KOPT-K1 (cell line): ENCODE results near the gene KDM2B.
A peak's percentile ranks its signal among the peaks of the same experiment; 100 is the strongest.
"Not testable (repeated sequence)": the region's sequence is repeated elsewhere in the genome, so short reads cannot be mapped to it uniquely, and the experiment has no call there.

Experiments used
- H3K27ac ChIP-seq: fragments of 200-600 bp; sonication (generic); 2 replicates; pipeline ENCODE4 v1.5.1; 2016; ENCODE audit warnings: antibody characterized with exemption, mild to moderate bottlenecking, low read depth, low read length; ENCODE audit not compliant: poor library complexity, severe bottlenecking
- H3K36me3 ChIP-seq: fragments of 200-600 bp; sonication (generic); 2 replicates; pipeline ENCODE4 v1.5.1; 2017; ENCODE audit warnings: antibody characterized with exemption, mild to moderate bottlenecking, low read length, moderate library complexity; ENCODE audit not compliant: insufficient read depth
- H3K9me3 ChIP-seq: fragments of 200-600 bp; sonication (generic); 2 replicates; pipeline ENCODE4 v1.5.1; 2017; ENCODE audit warnings: antibody characterized with exemption, low read length, mild to moderate bottlenecking; ENCODE audit not compliant: insufficient read depth, poor library complexity, severe bottlenecking

The KDM2B gene

DNA sequence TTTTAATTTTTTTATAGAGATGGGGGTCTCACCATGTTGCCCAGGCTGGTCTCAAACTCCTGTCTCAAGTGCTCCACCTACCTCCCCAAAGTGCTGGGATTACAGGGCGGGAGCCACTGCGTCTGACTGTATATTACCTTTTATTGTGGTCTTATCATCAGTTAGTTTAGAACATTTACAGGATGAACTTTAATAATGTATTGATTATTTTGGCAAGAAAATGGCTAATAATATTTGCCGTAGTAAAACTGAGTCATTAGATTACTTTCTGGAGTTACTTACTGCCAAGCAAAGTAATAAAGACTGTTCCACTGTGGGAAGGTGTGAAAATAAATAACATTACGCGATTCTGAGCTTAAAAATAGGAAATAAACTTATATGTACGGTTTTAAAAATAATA is 21.9 kb upstream of the KDM2B start:
- no peaks in the 10 kb centered on the region for H3K9me3 ChIP-seq
- no peaks in the 10 kb centered on the region for H3K36me3 ChIP-seq
- H3K27ac ChIP-seq = no peak overlapping the region

DNA sequence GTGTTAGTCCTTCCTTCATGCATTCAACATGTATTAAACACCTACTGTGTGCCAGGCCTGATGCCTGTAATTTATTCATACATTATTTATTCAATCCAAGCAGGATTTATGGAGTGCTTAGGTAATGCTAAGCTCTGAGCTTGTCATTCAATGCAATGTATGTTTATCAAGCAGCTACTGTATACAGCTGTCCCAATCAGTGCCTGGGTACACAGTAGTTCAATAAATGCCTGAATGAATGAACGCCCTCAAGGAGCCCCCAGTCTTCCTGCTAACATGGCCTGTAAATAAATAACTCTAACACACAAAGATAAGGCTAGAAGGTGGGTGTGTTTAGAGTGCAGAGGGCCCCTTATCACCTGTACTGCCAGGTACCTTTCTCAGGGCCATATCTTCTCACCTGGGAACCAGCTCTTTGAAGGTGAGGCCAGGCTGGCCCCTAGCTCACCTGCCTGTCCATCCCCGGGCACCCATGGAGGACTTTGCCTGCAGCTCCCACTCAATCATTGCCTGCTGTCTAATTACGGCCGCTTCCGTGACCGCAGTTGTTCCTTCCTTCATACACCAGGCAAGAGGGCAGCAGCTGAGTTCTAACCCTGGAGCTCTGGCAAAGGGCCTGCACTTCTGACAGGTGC is 20.0 kb upstream of the KDM2B start:
- no peak overlapping the region for H3K27ac ChIP-seq
- H3K36me3 ChIP-seq = no peaks in the 10 kb centered on the region

DNA sequence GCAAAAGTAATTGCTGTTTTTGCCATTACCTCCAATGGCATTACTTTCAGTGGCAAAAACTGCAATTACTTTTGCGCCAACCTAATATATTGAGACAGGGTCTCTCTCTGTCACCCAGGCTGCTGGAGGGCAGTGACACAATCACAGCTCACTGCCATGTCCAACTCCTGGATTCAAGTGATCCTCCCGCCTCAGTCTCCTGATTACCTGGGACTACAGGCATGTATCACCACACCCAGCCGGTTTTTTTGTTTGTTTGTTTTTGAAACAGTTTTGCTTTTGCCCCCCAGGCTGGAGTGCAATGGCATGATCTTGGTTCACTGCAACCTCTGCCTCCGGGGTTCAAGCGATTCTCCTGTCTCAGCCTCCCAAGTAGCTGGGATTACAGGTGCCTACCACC is 15.7 kb upstream of the KDM2B start:
- H3K36me3 ChIP-seq = no peaks in the 10 kb centered on the region
- H3K27ac ChIP-seq = no peak overlapping the region

More for the DNA sequence above, 20.0 kb upstream of the KDM2B start:
- H3K9me3 ChIP-seq = no peaks in the 10 kb centered on the region

DNA sequence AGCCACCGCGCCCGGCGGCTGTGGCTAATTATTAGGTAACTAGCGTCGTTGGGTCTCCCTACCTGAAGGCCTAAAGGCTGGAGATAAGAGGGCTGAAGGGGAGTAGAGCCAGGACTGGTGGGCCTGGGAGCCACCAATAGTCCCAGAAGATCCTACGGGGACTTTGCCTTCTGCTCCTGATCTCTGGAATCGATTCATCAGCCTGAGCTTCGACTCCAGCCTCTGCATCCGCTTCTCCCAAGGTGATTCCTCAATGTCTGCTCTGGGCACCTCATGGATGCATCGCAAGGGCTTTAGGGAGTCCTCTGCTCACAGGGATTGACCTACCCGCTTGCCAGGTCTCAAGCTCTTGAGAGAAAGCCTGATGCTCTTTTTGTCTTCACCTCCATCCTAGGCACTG is 14.7 kb upstream of the KDM2B start:
- no peaks in the 10 kb centered on the region for H3K36me3 ChIP-seq
- no peak overlapping the region for H3K27ac ChIP-seq
- H3K9me3 ChIP-seq = no peaks in the 10 kb centered on the region

More for the DNA sequence above, 15.7 kb upstream of the KDM2B start:
- no peaks in the 10 kb centered on the region for H3K9me3 ChIP-seq

DNA sequence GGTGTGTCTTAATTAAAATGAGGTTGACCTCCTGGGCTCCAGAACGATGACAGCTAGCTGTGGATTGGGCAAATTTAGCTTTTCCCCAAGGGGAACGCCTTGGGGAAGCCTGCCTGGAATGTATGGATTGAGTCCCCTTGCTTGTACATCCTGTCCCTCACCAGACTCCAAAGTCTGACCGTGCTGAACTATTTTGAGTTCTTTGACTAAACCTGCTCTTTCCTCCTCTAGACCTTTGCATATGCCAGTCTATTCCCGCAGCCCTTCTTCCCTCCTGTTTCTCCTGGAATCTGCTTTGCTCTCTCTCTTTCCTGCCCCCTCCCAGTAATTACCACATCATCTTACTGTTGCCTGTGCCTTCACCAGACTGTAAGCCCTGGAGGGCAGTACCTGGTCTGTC is 11.5 kb upstream of the KDM2B start:
- Histone ChIP-seq H3K9me3 (no peaks in the 10 kb centered on the region), H3K27ac (no peak overlapping the region), H3K36me3 (no peaks in the 10 kb centered on the region)

DNA sequence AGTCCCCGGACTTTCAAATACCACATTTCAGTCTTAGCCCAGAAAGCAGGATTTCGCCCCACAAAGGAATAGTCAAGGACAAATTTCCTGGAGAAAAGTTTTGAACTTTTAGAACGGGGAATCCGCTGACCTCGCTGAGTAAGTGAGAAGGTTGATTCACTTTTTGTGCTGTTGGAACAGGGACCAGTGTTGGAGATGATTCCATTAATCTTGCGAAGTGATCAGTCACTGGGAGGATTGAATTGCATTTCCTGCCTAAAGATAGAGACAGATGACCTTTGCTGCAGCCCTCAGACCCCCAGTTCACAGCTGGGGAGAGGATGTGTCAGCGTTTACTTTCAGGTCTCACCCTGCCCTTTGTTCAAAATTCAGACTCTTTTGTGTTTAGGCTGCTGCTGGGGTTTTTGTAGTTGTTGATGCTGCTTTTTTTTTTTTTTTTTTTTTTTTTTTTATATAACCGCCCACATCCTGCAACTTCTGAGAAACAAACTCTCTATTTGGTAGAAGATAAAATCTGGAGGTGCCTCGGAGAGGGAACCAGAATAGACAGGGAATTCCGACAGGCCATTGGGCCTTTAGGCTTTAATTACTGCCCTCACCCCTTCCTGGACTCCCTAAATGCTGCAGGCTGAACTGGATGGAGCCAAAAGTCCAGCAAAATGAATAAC is 9.8 kb upstream of the KDM2B start:
- Histone ChIP-seq H3K9me3 (no peaks in the 10 kb centered on the region), H3K36me3 (no peaks in the 10 kb centered on the region), H3K27ac (peak overlapping the region; percentile 98)

DNA sequence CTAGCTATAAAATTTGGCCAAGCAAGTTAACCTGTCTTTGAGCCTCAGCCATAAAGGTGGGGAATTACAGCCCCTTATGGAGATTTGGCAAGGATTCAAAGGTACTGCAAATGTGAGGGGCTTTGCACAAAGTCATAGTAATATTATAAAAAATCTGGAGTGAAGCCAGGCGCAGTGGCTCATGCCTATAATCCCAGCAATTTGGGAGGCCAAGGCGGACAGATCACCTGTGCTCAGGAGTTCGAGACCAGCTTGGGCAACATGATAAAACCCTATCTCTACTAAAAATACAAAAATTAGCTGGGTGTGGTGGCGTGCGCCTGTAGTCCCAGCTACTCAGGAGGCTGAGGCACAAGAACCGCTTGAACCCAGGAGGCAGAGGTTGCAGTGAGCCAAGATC is 4.1 kb upstream of the KDM2B start:
- H3K9me3 ChIP-seq, H3K27ac ChIP-seq, H3K36me3 ChIP-seq: not testable (repeated sequence)

DNA sequence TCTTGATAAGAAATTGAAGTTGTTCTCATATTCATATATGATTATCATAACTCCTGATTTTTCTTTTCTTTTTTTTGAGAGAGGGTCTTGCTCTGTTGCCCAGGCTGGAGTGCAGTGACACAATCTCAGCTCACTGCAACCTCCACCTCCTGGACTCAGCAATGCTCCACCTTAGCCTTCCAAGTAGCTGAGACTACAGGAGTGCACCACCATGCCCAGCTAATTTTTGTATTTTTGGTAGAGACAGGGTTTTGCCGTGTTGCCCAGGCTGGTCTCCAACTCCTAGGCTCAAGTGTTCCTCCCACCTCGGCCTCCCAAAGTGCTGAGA is 2.5 kb upstream of the KDM2B start:
- H3K27ac ChIP-seq, H3K9me3 ChIP-seq, H3K36me3 ChIP-seq: not testable (repeated sequence)

DNA sequence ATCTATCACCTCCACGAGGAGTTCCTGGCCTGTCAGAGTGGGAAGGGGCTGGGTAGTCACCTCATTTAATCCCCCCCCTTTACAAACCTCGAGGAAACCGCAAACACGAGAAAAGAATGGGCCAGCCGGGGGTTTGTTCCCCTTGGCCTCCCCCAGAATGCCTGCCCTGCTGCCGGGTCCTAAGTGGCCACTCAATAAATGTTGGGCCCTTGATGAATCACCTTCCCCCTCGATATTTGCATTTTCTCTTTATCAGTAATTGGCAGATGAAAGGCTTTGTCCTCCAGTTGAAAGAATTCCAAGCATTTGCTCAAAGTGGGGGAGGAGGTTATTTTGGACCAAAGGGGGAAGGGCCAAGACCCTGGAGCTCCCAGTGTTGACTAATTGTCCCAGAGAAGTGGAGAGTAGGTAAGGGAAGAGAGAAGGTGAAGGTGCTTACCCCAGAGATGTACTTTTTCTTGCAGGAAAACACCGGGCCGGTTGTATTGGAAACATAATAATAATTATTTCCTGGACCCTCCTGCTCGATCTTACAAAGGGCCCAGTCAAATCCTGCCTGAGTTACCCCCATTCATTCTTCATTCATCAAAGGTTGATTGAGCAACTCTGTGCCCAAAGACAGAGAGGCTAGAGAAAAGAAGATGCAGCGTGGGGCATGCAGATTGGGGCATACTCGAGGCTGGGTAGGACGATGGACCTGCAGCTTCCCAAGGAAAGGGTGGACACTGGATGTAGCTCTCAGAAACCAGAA is 1.9 kb upstream of the KDM2B start:
- no peaks in the 10 kb centered on the region for H3K9me3 ChIP-seq
- H3K27ac ChIP-seq = no peak overlapping the region
- no peaks in the 10 kb centered on the region for H3K36me3 ChIP-seq

DNA sequence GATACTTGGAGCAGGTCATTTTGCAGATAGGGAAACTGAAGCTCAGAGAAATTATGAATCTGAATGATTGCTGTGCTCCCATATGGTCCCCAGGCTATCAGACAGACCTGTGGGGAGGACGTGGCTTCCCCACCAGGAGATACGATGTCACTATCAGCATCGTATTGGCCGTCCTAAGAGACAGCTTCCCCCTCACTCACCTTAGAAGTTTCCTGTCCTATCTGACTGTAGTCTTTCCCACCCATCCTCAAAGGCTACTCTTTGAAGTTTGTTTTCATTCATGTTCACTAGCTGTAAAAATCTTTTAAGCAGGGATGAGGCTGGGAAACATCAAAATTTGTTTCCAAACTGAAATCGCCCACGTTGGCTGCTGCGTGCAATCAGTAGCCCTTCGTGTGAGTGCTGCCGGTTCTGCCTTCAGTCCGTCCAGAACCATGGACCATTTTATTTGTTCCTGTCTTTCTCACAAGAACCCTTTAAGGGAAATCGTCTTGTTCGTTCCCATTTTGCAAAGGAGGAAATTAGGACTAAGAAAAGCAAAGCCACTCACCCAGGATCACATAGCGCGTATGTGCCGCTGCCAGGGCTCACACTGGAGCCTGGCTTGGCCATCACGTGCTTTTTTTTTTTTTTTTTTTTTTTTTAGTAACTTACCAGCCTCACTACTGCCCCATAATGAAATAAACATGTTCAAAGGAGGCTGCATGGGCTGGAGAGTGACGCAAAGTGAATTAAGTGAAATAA is 1.0 kb upstream of the KDM2B start:
- H3K27ac ChIP-seq = peak overlapping the region; percentile 78
- no peaks in the 10 kb centered on the region for H3K36me3 ChIP-seq
- H3K9me3 ChIP-seq = no peaks in the 10 kb centered on the region

DNA sequence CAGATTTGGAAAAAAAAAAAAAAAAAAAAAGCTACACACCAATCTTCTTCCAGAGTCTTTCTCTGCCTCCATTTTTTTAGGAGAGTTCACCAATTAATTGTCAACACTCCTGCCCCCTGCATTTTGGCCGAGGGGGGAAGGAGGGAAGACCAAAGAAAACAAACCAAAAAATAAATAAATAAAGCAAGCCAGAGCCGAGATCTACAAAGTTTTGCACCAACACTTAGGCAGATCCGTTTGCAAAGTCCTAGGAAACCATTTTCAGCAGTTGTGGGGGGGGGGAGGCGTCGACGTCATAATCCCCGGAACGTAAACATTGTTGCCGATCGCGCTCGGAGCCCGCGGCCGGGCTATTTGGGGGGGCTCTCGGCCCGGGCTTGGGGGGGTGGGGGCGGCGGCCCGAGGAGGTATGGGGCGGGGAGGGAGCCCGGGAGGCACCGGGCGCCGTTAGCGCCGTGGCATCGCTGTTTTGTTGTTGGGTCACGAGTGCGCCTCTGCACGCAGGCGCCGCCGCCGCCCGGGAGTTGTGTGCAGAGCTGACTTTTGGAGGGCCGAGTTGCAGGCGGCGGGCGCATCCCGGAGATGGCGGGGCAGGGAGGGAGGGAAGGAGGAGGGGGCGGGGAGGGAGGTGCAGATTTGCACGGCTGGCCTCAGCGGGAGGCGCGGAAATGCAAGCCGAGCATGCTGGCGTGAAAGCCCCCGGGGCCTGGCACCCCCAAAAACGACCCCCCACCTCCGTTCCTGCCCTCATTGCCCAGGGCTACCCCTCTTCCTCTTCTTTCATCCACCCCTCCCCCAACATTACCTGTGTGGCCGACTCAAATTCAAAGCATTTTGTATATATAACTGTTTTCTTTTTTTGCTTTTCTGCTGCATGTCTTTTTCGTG is 598 bp downstream of the KDM2B start:
- H3K9me3 ChIP-seq = no peaks in the 10 kb centered on the region
- peaks cover 15% of the 10 kb centered on the region for H3K36me3 ChIP-seq
- H3K27ac ChIP-seq = peak overlapping the region; percentile 78

DNA sequence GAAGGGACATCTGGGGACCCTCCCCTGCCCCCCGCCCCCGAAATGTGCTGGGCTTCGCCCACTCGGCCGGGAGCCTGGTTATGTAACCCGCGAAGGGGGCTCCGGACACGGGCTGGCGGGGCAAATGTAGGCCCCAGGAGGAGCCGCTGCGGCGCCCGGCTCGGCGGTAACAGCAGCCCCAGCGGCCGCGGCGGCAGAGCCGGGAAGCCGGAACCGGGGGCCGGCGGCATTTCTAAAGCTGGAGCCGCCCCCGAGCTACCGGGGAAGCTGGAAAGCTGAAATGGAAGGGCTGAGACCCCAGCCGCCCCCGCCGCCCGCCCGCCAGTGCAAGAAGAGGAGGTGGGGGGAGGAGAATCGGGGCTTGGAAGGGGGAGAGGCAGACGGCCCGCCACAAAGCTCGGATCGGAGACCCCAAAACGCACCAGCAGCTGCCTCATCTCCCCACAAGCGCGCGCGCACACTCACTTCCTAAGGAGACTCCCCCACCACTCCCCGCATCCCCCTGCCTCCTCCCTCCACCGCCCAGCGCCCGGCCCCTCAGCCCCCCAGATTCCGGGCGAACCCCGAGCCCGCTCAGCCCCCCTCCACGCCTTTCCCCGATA is 1.5 kb downstream of the KDM2B start:
- no peaks in the 10 kb centered on the region for H3K9me3 ChIP-seq
- peak overlapping the region; percentile 78 for H3K27ac ChIP-seq
- peaks cover 25% of the 10 kb centered on the region for H3K36me3 ChIP-seq

DNA sequence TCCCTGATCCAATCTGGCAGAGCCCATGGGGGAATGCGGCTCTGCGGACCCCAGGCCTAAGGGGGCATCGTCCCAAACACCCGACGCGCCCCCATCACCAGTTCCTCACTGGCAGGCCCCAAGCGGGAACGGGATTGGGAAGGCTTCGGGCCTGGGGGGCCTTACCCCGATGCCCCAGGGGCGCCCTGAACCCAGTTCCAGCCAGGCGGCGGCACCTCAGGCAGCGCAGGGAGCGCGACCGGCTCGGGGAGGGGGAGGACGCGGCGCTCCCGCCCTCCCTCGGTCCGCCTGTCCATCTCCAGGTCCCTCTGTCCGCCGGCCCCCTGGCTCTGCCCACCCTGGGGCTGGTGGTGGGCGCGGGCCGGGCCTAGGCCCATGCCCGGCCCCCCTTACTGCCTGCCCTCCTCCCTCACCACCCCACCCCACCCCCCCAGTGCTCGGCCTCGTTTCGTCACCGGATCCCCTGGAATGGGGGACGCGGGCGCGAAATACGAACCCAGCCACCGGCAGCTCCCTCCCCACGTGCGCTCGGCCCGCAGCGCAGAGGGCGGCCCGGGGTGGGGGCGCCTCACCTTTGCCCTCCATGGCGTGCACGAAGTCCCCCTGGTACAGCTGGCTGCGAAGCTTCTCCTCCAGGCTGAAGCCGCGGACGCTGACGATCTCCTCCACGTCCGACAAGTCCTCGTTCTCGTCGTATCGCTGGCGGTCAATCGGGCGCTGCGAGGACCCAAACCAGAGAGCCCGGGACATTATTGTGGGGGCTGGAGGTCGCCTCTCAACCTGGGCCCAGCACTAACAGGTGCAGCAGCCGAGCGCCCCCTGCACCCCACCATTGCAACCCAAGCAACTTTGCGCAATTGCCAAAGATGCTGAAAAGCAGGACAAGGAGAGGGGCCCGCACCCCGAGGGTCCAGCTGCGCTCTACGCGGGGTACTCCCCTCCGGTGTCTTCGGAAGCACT is 2.3 kb downstream of the KDM2B start:
- H3K9me3 ChIP-seq = no peaks in the 10 kb centered on the region
- peaks cover 32% of the 10 kb centered on the region for H3K36me3 ChIP-seq
- H3K27ac ChIP-seq = peak overlapping the region; percentile 78
